ENCODE results near the gene TNRC18.
"Not testable (repeated sequence)": the region's sequence is repeated elsewhere in the genome, so short reads cannot be mapped to it uniquely, and the experiment has no call there.

The TNRC18 gene

GRCh38 chr7:5295039-5296014, 128.3 kb downstream of the TNRC18 start:
- no peak overlapping the region for H3K4me3 ChIP-seq (ENCODE audit: low read depth, low read length)
- DNase-seq (ENCODE audit: low read depth), result no peak
- no peak for TF ChIP-seq CTCF (conservative IDR thresholded peaks at IDR 0.05; ENCODE audit: low read depth, low read length)

GRCh38 chr7:5294169-5294987, 129.3 kb downstream of the TNRC18 start:
- TF ChIP-seq CTCF (conservative IDR thresholded peaks at IDR 0.05; ENCODE audit: low read depth, low read length), result no peak
- DNase-seq (ENCODE audit: low read depth), result no peak
- no peak overlapping the region for H3K4me3 ChIP-seq (ENCODE audit: low read depth, low read length)

GRCh38 chr7:5291711-5292335, 131.8 kb downstream of the TNRC18 start:
- not testable (repeated sequence) for DNase-seq (ENCODE audit: low read depth); H3K4me3 ChIP-seq (ENCODE audit: low read depth, low read length)

GRCh38 chr7:5291301-5291700, 132.3 kb downstream of the TNRC18 start:
- TF ChIP-seq CTCF (conservative IDR thresholded peaks at IDR 0.05; ENCODE audit: low read depth, low read length), result no peak
- no peak for DNase-seq (ENCODE audit: low read depth)
- H3K4me3 ChIP-seq (ENCODE audit: low read depth, low read length), result no peak overlapping the region

GRCh38 chr7:5289355-5289754, 134.3 kb downstream of the TNRC18 start:
- no peak for DNase-seq (ENCODE audit: low read depth)

GRCh38 chr7:5288560-5288959, 135.1 kb downstream of the TNRC18 start:
- DNase-seq (ENCODE audit: low read depth); H3K4me3 ChIP-seq (ENCODE audit: low read depth, low read length): not testable (repeated sequence)

More at GRCh38 chr7:5289355-5289754, 134.3 kb downstream of the TNRC18 start:
- TF ChIP-seq CTCF (conservative IDR thresholded peaks at IDR 0.05; ENCODE audit: low read depth, low read length), result no peak
- no peak overlapping the region for H3K4me3 ChIP-seq (ENCODE audit: low read depth, low read length)

- no peak for DNase-seq (ENCODE audit: low read depth)
- TF ChIP-seq CTCF (conservative IDR thresholded peaks at IDR 0.05; ENCODE audit: low read depth, low read length), result no peak
- no peak overlapping the region for H3K4me3 ChIP-seq (ENCODE audit: low read depth, low read length)
These were observed 135.8 kb downstream of the TNRC18 start for GRCh38 chr7:5287802-5288201.

- DNase-seq (ENCODE audit: low read depth); H3K4me3 ChIP-seq (ENCODE audit: low read depth, low read length): not testable (repeated sequence)
These were observed 136.3 kb downstream of the TNRC18 start for GRCh38 chr7:5287373-5287772.
